Cardiac fibroblast (primary cell): ENCODE results near the gene RELN.

Experiments
- DNase-seq, 2 donors: peaks; one replicate each; pipeline versions ENCODE4 v3.0.0 to v3.0.0-alpha.2; 2010; ENCODE audit warnings: low read depth in 2 of 2
- H3K4me3 ChIP-seq, 2 donors: replicated peaks in 1 of 2; 1 replicate in 1 of 2; 2 replicates in 1 of 2; pipeline ENCODE4 v1.5.1; 2011; ENCODE audit warnings: low read depth in 2 of 2, low read length in 2 of 2, mild to moderate bottlenecking in 2 of 2, moderate library complexity in 1 of 2
- CTCF ChIP-seq: IDR thresholded peaks from one replicate; pipeline ENCODE4 v1.5.1; 2011; ENCODE audit warnings: low read depth, mild to moderate bottlenecking, low read length, inconsistent platforms

RELN gene

GRCh38 chr7:103862302-103863035 lies 127.0 kb downstream of the RELN start:
- DNase-seq, result no peak
- TF ChIP-seq CTCF, result no peak
- H3K4me3 ChIP-seq, result no peak overlapping the region

GRCh38 chr7:103859709-103860108 lies 129.7 kb downstream of the RELN start:
- no peak for TF ChIP-seq CTCF
- DNase-seq, result no peak
- H3K4me3 ChIP-seq, result no peak overlapping the region

- H3K4me3 ChIP-seq, result no peak overlapping the region
- TF ChIP-seq CTCF, result no peak
- no peak for DNase-seq
Measured at GRCh38 chr7:103857435-103857834, 132.0 kb downstream of the RELN start.

- H3K4me3 ChIP-seq, result no peak overlapping the region
- DNase-seq, result no peak
- TF ChIP-seq CTCF, result no peak
Measured at GRCh38 chr7:103856929-103857328, 132.5 kb downstream of the RELN start.

GRCh38 chr7:103855671-103856070 lies 133.8 kb downstream of the RELN start:
- no peak overlapping the region for H3K4me3 ChIP-seq
- no peak for TF ChIP-seq CTCF
- DNase-seq, result no peak

GRCh38 chr7:103854611-103855010 lies 134.8 kb downstream of the RELN start:
- no peak overlapping the region for H3K4me3 ChIP-seq
- no peak for TF ChIP-seq CTCF
- DNase-seq, result no peak

GRCh38 chr7:103851357-103851756 lies 138.1 kb downstream of the RELN start:
- peak; percentile 39 to 41 for DNase-seq
- H3K4me3 ChIP-seq, result no peak overlapping the region
- no peak for TF ChIP-seq CTCF
